GM19452 (cell line): ENCODE results near the gene LTC4S.
"Not testable (repeated sequence)": the region's sequence is repeated elsewhere in the genome, so short reads cannot be mapped to it uniquely, and the experiment has no call there.

Experiments used
- ATAC-seq: cut with Tn5 transposase; IDR thresholded peaks from one replicate; pipeline ENCODE4 v1.9.1; 2021; ENCODE audit not compliant: unreplicated experiment

Gene LTC4S

DNA sequence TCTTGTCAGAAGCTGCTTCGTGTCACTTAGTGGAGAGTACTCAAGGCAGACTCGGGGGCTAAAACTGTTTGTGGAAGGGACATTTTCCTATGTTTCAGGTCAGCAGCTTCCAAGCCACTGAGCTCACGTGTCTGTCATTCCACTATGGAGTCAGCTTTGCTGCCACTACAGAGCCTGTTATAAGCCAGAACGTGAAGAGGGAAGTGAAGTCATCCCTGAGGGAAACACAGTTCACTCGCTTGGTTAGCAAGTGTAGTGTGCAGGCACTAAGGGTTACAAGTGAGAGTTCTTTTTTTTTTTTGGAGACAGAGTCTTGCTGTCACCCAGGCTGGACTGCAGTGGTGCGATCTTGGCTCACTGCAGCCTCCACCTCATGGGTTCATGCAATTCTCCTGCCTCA lies 24.5 kb upstream of the LTC4S start:
- no peak for ATAC-seq

DNA sequence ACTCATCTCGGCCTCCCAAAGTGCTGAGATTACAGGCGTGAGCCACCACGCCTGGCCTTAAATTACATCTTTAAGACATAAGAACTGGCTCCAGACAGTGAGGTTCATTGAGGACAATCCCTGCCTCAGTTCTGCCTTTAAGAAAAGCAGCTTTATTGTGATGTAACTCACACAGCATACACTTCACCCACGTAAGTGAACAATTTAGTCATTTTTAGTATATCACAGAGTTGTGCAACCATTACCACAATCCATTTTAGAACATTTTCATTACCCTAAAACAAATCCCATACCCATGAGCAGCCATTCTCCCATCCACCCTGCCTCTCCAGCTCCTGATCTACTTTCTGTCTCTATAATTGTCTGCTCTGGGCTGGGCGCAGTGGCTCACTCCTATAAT lies 24.0 kb upstream of the LTC4S start:
- no peak for ATAC-seq

DNA sequence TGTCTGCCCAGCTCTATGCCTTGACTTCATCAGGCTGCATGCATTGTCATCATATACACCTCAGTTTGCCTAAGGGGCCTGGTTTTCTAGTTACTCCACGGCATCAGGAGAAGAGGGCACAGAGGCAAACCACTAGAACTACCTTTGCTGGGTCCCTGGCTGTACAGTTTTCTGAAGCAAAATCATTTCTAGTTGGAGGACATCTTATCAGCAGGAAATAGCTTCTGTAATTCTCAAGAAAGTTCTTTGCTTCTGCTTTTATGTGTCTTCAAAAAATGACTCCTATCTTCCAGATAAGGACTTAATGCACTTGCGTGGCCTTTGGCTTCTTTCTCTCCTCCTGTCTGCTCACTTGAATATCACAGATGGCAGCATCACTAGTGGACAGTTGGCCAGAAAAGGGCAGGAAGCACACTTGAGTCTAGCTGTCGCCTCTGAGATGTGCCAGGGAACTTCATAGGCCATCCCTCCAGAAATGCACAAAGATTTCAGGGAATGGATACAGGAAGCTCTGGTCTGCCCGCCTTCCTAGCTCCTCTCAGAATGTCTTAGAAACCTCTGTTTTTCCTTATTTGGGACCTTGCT lies 22.4 kb upstream of the LTC4S start:
- no peak for ATAC-seq

DNA sequence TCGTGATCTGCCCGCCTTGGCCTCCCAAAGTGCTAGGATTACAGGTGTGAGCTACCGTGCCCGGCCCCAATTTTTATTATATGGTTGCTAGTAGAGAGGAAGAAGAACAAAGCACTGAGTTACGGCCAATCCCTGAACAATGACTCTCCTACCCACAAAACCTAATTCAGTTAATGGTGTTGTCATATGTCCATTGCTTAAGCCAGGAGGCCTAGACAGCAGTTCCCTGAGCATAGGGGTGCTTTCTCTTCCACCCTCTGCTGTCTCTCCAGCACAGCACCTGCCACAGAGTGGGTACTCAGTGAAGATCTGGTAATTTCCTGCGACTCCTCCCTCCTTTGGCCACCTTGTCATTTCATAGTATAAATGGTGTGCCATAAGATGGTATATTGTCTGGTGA lies 21.4 kb upstream of the LTC4S start:
- no peak for ATAC-seq

DNA sequence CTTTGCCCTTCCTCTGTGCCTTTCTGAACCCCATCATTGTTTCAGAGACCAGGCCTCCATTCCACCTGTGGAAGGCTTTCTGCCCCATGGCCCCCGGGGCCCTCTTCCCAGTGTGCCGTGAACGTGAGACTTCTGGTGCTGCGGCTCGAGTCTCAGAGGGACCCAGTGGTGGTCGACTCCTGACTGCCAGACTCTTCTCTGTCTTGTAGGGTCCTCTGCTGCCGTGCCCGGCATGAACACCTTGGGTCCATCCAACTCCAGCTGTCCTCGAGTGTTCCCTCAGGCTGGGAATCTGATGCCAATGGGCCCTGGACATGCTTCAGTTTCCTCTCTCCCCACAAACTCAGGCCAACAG lies 20.1 kb upstream of the LTC4S start:
- ATAC-seq = no peak

DNA sequence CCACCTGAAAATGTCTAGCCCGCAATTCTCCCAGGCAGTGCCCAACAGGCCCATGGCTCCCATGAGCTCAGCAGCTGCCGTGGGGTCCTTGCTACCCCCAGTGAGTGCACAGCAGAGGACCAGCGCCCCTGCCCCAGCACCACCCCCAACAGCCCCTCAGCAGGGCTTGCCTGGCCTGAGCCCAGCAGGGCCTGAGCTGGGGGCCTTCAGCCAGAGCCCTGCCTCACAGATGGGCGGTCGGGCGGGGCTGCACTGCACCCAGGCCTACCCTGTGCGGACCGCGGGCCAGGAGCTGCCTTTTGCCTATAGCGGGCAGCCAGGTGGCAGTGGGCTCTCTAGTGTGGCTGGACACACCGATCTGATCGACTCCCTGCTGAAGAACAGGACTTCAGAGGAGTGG lies 19.3 kb upstream of the LTC4S start:
- no peak for ATAC-seq

DNA sequence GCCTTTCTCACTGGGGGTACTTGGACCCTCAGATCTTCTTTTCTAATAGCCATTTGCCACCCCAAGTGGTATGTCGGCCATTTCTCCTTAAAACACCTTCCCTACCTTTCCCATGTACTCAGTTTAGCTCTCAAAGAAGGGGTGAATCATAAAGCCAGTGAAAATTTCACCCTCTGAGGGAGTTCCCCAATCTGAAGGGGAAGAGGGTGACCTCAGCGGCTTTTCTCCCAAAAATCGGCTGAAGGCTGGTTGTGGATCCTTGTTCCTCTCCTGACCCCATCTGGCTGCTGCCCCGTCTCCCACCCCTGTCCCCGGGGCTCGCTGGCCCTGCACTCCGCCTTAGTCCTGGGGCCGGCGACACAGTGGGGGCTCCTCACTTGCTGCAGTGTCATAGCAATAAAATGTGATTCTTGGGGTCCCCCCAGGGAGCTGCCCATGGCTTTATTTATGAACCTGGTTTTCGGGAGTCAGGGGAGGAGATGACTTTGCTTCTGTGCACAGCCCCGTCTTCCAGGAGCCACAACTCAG lies 17.3 kb upstream of the LTC4S start:
- no peak for ATAC-seq

DNA sequence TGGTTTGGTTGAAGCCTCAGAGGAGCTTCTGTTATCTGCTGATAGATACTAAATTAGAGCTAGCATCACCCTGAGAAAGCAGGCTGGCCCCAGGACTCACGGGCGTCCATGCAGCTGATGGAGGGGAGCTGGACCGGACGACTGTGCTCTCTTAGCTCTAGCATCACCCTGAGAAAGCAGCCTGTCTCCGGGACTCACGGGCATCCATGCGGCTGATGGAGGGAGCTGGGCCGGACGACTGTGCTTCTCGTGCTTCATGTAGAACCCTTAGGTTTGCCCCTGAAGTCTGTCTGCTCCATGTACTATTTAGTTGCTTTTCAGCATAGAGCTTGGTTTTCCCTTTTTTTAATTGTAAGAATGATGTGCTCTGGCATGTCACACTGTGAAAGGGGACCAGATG lies 16.3 kb upstream of the LTC4S start:
- no peak for ATAC-seq

DNA sequence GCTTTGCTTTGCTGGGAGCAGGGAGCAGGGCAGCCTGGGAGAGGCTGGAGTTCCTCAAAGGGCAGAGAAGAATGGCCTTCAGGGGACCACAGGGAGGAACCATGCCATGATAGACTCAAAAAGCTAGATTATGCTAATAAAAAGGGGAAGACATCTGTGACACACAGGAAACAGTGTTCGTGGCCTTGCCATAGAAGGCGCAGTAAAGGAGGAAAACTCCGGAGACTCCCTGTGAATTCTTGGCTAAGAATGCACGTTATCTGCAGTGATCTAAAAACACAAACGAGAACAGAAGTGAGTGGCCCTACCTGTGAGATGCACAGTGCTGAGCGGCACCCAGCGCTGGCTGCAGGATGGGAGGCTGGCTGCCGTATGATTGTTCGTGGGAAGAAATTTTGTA lies 15.9 kb upstream of the LTC4S start:
- no peak for ATAC-seq

DNA sequence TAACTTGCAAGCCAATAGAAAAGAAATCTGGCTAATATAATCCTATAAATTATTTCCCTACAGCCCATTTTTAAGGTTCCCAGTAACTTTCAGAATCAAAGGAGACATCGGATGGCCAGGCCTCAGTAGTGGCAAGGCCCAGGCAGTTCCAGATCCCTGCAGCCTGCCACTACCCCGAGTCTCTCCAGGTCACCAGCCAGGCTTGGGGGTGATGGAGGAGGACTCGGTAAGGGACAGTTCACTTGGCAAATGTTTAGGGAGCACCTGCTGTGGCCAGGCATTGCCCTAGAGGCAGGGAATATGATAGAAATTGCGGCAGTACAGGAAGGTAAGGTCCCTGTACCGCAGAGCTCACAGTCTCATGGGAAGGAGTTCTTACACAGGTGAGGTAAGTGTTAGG lies 15.2 kb upstream of the LTC4S start:
- ATAC-seq = no peak

DNA sequence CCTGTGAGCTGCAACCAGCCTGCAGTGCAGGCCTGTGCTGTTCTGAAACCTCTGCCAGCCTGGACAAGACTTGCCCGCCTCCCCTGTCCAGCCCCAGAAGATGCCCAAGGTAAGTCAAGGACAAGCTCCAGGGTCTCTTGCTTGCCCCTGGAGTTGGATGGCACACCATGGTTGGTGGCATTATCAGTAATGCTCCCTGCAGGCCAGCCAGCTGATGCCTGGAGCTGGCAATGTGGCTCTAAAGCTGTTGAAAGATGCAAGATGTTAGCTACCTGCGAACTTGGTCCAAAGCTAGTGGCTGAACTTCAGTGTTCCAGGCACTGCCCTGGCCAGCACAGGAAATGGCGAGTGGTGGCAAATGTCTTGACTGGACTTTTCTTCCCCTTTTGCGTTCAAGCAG lies 14.0 kb upstream of the LTC4S start:
- no peak for ATAC-seq

DNA sequence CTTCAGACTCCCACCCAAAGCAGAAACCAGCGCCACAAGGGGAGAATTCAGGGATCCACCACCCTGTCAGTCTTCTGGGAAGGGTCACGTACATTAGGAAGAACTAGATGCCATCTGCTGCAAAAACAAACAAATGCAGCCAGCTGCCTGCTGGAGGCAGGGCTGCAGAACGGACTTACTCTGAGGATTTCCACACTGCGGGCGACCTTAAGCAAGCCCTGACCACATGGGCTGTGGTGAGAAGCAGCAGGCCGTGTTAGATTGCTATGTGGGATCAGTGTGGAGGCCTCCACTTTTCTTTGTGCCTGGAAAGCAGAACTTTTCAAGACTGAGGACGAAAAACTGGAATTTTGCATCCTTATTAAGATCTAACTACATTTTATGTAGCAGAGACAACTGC lies 13.4 kb upstream of the LTC4S start:
- no peak for ATAC-seq

DNA sequence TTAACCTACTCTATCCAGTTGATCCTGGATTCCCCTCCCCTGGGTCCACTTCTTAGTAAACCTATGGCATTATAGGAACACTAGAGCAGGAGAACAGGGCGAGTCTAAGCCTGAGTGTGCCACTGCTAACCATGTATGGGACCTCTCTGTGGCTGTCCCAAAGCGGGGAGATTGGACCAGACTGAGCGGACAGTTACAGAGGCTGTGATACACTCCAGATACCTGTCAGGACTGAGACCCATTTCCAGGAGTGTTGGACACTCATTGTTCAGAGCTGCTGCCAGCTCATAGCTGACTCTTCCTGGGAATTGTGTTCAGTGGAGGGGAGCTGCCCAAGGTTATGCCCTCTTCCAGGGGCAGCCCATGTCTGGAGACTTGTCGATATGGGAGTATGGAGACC lies 11.9 kb upstream of the LTC4S start:
- ATAC-seq = no peak

DNA sequence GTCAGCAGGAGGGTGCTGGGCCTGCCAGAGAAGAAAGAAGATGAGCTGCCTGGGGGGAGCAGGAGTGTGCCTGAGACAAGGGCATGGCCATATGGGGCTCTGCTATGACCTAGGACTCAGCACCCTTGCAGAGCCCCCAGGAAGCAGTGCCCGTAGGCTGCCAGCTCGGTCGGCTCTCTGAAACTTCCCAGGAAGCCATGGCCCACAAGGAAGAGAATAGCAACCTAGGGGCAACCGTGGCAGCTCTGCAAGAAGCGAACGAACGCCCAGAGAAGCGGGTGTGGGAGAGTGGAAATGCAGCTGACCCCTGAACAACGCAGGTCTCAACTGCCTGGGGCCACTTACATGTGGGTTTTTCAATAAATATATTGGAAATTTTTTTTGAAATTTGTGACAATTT lies 10.7 kb upstream of the LTC4S start:
- ATAC-seq = no peak

DNA sequence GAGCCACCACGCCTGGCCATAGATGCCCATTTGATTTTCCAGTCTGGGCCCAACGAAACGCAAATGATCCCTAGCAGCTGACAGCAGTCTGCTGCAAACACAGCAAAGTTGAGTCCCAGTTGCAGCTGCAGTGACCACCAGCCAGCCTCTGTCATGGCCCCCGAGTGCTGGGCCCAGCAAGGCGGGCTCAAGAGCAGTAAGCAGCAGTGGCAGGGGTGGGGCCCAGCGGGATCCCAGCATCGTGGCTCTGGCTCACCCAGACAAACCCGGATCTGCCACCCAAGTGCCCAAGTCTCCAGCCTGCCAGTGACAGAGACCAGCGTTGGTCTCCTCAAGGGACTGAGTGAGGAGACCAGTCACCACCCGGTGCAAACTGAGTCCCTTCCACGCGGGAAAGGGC lies 6.9 kb upstream of the LTC4S start:
- no peak for ATAC-seq

DNA sequence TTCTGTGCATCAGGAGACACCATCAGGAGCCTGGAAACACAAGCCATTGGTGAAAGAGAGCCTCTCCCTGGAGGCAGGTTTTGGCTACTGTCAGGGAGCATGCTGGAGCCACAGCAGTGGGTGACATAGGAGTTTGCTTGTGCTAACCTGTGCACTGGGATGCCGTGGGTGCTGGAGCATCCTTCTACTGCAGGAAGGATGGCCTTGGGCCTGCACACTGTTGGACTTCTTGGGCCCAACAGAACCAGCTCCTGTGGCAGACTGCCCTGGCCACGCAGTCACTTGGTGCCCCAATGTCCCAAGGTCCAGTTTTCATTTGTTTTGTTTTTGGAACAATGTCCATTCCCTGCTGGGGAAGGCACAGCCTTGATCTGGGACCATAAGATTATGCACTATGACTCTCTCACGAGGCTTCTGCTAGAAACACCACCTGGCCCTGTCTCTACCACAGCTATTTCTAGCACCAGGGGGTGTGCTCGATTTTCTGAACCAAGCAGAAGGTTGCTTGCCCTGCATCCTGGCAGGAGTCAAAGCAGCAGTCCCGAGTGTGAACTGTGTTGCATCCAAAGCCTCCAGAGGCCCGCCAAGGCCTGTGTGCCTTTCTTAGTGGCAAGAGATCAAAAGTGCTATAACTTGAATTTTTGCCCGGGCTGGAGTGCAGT lies 5.5 kb upstream of the LTC4S start:
- ATAC-seq = no peak

DNA sequence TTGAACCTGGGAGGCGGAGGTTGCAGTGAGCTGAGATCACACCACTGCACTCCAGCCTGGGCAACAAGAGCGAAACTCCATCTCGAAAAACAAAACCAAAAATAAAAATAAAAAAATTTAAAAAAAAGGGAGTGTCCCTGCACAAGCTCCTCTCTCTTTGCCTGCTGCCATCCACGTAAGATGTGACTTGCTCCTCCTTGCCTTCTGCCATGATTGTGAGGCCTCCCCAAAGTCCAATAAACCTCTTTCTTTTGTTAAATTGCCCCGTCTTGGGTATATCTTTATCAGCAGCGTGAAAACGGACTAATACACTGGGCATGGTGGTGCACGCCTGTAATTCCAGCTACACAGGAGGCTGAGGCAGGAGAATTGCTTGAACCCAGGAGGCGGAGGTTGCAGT lies 4.5 kb upstream of the LTC4S start:
- not testable (repeated sequence) for ATAC-seq

DNA sequence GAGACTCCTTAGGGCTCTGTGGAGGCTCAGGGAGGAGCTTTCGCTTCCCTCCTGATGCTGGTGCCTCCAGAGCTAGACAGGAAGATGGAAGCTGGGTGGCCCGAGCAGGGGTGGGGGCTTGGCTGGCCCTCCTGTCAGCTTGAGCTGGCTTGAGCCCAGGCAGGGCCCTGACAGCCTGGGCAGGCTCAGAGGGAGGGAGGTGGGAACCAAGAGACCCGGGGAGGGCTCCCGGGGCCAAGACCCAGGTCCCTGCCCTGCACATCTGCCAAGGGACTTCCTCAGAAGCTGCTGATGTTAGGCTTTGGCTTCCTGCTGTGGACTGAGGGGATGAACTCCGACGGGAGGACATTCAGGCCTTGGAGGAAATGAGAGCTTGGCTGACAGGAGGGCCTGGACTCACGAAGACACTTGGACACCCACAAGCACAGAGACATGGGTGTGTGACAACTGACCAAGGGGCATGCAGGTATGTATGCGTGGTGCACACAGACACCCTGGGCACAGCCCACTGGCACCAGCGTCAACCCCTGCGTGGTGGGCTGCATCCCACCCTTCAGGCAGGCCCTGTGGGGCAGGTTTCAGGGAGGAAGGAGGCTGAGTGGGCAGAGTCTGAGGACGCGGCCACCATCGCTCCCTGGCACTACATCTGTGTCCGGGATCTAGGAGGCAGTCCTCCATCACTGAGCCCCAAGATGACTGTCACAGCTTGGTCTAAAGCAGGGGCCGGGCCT lies 1.7 kb upstream of the LTC4S start:
- ATAC-seq = no peak

DNA sequence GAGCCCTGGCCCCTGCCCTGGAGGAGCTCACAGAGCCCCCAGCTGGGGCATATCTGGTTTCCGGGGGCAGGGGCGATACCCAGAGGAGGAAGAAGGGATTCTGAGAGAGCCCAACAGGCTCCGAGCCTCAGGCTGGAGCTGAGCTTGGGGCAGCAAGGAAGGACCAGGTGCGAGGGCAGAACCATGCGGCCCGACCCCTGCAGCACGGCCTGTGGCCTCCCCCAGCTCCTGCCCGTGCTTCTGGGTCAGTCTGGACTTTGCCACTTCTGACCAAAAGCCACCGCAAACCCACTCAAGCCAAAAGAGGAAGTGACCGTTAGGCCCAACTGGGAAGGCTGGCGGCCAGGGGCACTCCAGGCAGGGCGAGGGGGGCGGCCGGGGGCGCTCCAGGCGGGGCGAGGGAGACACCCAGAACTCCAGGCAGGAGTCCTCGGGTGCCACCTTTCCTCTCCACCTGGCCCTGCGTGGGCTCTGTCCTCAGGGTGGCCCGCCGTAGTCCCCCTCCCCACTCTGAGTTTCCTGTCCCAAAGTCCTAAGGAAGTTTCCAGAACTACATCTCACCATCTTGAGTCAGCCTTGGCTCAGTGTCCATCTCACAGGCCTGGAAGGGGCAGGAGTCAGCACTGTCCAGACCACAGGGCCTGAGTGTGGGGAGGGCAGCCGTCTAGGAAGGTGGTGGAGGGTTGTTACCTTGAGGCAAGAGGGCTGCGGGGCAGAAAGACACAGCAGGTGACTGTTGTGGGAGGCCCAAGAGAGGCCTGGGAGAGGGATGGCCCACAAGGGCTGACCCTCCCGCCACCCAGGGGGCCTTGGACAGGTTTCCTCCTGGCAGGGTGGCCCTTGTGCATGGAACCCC lies 946 bp upstream of the LTC4S start:
- ATAC-seq = no peak

DNA sequence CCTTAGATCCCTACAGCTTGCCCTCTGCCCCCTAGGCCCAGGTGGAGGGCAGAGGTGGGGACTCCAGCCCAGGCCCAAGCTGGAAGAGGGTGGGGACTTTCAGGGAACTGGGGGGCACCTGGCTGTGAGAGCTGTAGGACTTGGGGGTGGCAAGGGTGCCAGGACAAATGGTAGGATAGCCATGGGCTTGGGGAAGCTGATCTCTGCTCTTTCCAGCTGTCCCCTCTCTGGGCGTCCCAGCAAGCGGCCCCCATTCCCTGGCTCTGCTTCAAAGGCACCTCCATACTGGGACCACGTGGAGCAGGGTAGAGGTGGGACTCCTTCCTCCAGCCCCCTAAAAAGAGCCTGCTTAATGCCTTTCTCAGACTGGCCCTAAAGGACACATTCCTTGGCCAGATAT lies 385 bp downstream of the LTC4S start:
- ATAC-seq = no peak

DNA sequence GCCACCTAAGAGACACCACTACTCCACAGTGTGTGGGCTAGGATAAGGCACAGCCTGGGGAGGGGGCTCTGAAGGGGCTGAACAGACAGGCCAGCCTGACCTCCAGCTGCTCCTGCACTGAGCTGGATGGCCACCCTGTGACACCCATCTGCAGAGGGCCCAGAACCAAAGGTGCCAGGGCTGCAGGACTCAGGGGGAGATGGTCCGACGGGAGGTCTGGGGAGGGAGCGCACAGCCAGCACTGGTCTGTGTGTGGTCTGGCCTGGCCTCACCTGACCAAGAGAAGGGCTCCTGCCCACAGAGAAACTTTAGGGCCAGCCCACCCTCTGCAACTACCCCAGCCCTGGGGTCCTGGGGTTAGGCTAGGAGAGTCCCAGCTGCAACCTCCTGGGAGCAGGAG lies 789 bp downstream of the LTC4S start:
- no peak for ATAC-seq
